GM21825 (cell line): ENCODE results near the gene MALAT1.
A peak's percentile ranks its signal among the peaks of the same experiment; 100 is the strongest.
"Not testable (repeated sequence)": the region's sequence is repeated elsewhere in the genome, so short reads cannot be mapped to it uniquely, and the experiment has no call there.

Source experiments
- ATAC-seq: cut with Tn5 transposase; IDR thresholded peaks from one replicate; pipeline ENCODE4 v1.9.1; 2021; ENCODE audit warnings: mild to moderate bottlenecking, moderate library complexity; ENCODE audit not compliant: unreplicated experiment

MALAT1 gene

DNA sequence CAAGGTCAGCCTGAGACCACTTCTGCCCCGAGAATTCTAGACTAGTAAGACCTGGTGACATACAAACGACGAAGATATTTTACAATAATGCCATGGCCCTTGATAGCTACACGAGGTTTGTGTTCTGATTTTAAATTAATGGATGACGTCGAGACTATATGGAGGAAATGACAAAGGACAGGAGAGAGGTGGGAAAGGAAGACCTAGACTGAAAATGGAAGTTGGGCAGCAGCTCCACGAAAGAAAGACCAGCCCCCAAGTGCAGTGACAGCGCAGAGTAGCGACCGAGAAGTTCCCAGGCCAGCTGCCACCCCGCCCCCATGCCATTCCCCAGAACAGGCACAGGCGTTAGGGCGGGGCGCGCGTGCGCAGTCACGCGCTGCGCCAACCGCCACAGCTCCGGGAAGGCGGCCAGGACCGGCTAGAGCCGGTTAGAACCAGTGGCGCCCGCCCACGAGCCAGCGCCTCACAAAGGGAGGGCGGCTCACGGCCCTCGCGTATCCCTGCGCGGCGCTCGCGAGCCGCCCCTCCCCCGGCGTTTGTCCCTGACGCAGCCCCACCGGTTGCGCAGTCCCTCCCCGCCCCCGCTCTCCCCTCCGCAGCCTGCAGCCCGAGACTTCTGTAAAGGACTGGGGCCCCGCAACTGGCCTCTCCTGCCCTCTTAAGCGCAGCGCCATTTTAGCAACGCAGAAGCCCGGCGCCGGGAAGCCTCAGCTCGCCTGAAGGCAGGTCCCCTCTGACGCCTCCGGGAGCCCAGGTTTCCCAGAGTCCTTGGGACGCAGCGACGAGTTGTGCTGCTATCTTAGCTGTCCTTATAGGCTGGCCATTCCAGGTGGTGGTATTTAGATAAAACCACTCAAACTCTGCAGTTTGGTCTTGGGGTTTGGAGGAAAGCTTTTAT is 1.5 kb upstream of the MALAT1 start:
- ATAC-seq = peak; percentile 53

DNA sequence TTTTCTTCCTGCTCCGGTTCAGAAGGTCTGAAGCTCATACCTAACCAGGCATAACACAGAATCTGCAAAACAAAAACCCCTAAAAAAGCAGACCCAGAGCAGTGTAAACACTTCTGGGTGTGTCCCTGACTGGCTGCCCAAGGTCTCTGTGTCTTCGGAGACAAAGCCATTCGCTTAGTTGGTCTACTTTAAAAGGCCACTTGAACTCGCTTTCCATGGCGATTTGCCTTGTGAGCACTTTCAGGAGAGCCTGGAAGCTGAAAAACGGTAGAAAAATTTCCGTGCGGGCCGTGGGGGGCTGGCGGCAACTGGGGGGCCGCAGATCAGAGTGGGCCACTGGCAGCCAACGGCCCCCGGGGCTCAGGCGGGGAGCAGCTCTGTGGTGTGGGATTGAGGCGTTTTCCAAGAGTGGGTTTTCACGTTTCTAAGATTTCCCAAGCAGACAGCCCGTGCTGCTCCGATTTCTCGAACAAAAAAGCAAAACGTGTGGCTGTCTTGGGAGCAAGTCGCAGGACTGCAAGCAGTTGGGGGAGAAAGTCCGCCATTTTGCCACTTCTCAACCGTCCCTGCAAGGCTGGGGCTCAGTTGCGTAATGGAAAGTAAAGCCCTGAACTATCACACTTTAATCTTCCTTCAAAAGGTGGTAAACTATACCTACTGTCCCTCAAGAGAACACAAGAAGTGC is 661 bp upstream of the MALAT1 start:
- no peak for ATAC-seq

DNA sequence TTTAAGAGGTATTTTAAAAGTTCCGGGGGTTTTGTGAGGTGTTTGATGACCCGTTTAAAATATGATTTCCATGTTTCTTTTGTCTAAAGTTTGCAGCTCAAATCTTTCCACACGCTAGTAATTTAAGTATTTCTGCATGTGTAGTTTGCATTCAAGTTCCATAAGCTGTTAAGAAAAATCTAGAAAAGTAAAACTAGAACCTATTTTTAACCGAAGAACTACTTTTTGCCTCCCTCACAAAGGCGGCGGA is 193 bp upstream of the MALAT1 start:
- ATAC-seq = no peak

DNA sequence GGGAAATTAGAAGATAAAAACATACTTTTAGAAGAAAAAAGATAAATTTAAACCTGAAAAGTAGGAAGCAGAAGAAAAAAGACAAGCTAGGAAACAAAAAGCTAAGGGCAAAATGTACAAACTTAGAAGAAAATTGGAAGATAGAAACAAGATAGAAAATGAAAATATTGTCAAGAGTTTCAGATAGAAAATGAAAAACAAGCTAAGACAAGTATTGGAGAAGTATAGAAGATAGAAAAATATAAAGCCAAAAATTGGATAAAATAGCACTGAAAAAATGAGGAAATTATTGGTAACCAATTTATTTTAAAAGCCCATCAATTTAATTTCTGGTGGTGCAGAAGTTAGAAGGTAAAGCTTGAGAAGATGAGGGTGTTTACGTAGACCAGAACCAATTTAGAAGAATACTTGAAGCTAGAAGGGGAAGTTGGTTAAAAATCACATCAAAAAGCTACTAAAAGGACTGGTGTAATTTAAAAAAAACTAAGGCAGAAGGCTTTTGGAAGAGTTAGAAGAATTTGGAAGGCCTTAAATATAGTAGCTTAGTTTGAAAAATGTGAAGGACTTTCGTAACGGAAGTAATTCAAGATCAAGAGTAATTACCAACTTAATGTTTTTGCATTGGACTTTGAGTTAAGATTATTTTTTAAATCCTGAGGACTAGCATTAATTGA is 1.0 kb downstream of the MALAT1 start:
- ATAC-seq = no peak

DNA sequence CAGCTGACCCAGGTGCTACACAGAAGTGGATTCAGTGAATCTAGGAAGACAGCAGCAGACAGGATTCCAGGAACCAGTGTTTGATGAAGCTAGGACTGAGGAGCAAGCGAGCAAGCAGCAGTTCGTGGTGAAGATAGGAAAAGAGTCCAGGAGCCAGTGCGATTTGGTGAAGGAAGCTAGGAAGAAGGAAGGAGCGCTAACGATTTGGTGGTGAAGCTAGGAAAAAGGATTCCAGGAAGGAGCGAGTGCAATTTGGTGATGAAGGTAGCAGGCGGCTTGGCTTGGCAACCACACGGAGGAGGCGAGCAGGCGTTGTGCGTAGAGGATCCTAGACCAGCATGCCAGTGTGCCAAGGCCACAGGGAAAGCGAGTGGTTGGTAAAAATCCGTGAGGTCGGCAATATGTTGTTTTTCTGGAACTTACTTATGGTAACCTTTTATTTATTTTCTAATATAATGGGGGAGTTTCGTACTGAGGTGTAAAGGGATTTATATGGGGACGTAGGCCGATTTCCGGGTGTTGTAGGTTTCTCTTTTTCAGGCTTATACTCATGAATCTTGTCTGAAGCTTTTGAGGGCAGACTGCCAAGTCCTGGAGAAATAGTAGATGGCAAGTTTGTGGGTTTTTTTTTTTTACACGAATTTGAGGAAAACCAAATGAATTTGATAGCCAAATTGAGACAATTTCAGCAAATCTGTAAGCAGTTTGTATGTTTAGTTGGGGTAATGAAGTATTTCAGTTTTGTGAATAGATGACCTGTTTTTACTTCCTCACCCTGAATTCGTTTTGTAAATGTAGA is 1.7 kb downstream of the MALAT1 start:
- ATAC-seq = no peak

DNA sequence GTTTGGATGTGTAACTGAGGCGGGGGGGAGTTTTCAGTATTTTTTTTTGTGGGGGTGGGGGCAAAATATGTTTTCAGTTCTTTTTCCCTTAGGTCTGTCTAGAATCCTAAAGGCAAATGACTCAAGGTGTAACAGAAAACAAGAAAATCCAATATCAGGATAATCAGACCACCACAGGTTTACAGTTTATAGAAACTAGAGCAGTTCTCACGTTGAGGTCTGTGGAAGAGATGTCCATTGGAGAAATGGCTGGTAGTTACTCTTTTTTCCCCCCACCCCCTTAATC is 2.3 kb downstream of the MALAT1 start:
- ATAC-seq = no peak

DNA sequence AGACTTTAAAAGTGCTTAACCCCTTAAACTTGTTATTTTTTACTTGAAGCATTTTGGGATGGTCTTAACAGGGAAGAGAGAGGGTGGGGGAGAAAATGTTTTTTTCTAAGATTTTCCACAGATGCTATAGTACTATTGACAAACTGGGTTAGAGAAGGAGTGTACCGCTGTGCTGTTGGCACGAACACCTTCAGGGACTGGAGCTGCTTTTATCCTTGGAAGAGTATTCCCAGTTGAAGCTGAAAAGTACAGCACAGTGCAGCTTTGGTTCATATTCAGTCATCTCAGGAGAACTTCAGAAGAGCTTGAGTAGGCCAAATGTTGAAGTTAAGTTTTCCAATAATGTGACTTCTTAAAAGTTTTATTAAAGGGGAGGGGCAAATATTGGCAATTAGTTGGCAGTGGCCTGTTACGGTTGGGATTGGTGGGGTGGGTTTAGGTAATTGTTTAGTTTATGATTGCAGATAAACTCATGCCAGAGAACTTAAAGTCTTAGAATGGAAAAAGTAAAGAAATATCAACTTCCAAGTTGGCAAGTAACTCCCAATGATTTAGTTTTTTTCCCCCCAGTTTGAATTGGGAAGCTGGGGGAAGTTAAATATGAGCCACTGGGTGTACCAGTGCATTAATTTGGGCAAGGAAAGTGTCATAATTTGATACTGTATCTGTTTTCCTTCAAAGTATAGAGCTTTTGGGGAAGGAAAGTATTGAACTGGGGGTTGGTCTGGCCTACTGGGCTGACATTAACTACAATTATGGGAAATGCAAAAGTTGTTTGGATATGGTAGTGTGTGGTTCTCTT is 2.8 kb downstream of the MALAT1 start:
- no peak for ATAC-seq

DNA sequence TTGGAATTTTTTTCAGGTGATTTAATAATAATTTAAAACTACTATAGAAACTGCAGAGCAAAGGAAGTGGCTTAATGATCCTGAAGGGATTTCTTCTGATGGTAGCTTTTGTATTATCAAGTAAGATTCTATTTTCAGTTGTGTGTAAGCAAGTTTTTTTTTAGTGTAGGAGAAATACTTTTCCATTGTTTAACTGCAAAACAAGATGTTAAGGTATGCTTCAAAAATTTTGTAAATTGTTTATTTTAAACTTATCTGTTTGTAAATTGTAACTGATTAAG is 3.4 kb downstream of the MALAT1 start:
- ATAC-seq = no peak

DNA sequence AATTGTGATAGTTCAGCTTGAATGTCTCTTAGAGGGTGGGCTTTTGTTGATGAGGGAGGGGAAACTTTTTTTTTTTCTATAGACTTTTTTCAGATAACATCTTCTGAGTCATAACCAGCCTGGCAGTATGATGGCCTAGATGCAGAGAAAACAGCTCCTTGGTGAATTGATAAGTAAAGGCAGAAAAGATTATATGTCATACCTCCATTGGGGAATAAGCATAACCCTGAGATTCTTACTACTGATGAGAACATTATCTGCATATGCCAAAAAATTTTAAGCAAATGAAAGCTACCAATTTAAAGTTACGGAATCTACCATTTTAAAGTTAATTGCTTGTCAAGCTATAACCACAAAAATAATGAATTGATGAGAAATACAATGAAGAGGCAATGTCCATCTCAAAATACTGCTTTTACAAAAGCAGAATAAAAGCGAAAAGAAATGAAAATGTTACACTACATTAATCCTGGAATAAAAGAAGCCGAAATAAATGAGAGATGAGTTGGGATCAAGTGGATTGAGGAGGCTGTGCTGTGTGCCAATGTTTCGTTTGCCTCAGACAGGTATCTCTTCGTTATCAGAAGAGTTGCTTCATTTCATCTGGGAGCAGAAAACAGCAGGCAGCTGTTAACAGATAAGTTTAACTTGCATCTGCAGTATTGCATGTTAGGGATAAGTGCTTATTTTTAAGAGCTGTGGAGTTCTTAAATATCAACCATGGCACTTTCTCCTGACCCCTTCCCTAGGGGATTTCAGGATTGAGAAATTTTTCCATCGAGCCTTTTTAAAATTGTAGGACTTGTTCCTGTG is 3.9 kb downstream of the MALAT1 start:
- ATAC-seq = no peak

DNA sequence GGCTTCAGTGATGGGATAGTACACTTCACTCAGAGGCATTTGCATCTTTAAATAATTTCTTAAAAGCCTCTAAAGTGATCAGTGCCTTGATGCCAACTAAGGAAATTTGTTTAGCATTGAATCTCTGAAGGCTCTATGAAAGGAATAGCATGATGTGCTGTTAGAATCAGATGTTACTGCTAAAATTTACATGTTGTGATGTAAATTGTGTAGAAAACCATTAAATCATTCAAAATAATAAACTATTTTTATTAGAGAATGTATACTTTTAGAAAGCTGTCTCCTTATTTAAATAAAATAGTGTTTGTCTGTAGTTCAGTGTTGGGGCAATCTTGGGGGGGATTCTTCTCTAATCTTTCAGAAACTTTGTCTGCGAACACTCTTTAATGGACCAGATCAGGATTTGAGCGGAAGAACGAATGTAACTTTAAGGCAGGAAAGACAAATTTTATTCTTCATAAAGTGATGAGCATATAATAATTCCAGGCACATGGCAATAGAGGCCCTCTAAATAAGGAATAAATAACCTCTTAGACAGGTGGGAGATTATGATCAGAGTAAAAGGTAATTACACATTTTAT is 4.6 kb downstream of the MALAT1 start:
- ATAC-seq = no peak

DNA sequence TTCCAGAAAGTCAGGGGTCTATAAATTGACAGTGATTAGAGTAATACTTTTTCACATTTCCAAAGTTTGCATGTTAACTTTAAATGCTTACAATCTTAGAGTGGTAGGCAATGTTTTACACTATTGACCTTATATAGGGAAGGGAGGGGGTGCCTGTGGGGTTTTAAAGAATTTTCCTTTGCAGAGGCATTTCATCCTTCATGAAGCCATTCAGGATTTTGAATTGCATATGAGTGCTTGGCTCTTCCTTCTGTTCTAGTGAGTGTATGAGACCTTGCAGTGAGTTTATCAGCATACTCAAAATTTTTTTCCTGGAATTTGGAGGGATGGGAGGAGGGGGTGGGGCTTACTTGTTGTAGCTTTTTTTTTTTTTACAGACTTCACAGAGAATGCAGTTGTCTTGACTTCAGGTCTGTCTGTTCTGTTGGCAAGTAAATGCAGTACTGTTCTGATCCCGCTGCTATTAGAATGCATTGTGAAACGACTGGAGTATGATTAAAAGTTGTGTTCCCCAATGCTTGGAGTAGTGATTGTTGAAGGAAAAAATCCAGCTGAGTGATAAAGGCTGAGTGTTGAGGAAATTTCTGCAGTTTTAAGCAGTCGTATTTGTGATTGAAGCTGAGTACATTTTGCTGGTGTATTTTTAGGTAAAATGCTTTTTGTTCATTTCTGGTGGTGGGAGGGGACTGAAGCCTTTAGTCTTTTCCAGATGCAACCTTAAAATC is 5.3 kb downstream of the MALAT1 start:
- ATAC-seq = no peak

DNA sequence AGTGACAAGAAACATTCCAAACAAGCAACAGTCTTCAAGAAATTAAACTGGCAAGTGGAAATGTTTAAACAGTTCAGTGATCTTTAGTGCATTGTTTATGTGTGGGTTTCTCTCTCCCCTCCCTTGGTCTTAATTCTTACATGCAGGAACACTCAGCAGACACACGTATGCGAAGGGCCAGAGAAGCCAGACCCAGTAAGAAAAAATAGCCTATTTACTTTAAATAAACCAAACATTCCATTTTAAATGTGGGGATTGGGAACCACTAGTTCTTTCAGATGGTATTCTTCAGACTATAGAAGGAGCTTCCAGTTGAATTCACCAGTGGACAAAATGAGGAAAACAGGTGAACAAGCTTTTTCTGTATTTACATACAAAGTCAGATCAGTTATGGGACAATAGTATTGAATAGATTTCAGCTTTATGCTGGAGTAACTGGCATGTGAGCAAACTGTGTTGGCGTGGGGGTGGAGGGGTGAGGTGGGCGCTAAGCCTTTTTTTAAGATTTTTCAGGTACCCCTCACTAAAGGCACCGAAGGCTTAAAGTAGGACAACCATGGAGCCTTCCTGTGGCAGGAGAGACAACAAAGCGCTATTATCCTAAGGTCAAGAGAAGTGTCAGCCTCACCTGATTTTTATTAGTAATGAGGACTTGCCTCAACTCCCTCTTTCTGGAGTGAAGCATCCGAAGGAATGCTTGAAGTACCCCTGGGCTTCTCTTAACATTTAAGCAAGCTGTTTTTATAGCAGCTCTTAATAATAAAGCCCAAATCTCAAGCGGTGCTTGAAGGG is 6.0 kb downstream of the MALAT1 start:
- ATAC-seq = no peak

DNA sequence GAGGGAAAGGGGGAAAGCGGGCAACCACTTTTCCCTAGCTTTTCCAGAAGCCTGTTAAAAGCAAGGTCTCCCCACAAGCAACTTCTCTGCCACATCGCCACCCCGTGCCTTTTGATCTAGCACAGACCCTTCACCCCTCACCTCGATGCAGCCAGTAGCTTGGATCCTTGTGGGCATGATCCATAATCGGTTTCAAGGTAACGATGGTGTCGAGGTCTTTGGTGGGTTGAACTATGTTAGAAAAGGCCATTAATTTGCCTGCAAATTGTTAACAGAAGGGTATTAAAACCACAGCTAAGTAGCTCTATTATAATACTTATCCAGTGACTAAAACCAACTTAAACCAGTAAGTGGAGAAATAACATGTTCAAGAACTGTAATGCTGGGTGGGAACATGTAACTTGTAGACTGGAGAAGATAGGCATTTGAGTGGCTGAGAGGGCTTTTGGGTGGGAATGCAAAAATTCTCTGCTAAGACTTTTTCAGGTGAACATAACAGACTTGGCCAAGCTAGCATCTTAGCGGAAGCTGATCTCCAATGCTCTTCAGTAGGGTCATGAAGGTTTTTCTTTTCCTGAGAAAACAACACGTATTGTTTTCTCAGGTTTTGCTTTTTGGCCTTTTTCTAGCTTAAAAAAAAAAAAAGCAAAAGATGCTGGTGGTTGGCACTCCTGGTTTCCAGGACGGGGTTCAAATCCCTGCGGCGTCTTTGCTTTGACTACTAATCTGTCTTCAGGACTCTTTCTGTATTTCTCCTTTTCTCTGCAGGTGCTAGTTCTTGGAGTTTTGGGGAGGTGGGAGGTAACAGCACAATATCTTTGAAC is 6.8 kb downstream of the MALAT1 start:
- no peak for ATAC-seq

DNA sequence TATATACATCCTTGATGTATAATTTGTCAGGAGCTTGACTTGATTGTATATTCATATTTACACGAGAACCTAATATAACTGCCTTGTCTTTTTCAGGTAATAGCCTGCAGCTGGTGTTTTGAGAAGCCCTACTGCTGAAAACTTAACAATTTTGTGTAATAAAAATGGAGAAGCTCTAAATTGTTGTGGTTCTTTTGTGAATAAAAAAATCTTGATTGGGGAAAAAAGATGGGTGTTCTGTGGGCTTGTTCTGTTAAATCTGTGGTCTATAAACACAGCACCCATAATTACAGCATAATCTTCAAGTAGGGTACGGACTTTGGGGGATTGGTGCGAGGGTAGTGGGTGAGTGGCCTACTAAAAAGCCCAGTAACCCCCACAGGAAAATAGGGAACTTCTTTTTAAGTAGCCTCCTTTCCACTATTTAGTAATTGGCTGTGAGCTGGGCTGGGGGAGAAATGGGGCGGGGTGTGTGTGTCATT is 7.5 kb downstream of the MALAT1 start:
- ATAC-seq = peak; percentile 7

DNA sequence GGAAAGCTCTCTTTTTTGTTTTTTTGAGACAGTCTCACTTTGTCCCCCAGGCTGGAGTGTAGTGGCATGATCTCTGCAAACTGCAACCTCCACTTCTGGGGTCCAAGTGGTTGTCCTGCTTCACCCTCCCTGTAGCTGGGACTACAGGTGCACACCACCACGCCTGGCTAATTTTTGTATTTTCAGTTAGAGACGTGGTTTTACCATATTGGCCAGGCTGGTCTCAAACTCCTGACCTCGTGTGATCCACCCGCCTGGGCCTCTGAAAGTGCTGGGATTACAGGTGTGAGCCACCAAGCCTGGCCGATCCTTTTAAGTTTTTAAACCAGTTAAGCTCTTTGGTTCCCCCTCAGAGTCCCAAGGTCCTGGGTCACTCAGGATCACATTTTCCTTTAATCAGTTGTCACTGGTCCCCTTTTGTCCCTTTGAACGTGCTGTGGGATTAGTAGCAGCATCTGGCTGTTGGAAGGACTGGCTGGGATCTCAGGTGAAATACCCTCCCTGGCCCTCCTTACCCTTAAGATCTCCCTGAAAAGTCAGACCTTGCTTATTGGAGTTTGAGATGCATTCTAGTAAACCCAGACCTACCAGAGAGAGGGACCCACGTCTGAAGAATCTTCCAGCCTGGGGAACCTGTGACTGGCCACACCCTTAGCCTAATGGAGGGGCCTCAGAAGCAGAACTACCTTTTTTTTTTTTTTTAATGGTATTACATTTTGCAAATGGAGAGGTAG is 8.1 kb downstream of the MALAT1 start:
- ATAC-seq = peak; percentile 33

DNA sequence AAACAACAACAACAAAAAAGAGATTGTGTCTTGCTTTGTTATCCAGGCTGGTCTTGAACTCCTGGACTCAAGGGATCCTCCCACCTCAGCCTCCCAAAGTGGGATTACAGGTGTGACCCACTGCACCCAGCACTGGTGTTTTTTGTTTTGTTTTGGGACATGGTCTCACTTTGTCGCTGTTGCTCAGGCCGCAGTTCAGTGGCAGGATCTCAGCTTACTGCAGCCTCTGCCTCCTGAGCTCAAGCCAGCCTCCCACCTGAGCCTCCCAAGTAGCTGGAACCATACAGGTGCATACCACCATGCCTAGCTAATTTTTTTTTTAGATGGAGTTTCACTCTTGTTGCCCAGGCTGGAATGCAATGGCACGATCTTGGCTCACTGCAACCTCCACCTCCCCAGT is 13.5 kb downstream of the MALAT1 start:
- ATAC-seq = not testable (repeated sequence)
